ENCODE results near the gene SLC1A7.

Gene SLC1A7

GRCh38 chr1:53047737-53048736, 94.4 kb downstream of the SLC1A7 start:
- H3K27ac ChIP-seq: no peak overlapping the region
- TF ChIP-seq, protein P1, sequence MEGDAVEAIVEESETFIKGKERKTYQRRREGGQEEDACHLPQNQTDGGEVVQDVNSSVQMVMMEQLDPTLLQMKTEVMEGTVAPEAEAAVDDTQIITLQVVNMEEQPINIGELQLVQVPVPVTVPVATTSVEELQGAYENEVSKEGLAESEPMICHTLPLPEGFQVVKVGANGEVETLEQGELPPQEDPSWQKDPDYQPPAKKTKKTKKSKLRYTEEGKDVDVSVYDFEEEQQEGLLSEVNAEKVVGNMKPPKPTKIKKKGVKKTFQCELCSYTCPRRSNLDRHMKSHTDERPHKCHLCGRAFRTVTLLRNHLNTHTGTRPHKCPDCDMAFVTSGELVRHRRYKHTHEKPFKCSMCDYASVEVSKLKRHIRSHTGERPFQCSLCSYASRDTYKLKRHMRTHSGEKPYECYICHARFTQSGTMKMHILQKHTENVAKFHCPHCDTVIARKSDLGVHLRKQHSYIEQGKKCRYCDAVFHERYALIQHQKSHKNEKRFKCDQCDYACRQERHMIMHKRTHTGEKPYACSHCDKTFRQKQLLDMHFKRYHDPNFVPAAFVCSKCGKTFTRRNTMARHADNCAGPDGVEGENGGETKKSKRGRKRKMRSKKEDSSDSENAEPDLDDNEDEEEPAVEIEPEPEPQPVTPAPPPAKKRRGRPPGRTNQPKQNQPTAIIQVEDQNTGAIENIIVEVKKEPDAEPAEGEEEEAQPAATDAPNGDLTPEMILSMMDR (conservative IDR thresholded peaks at IDR 0.05): no peak

- no peak overlapping the region for H3K27ac ChIP-seq
- TF ChIP-seq, protein P1 (conservative IDR thresholded peaks at IDR 0.05): no peak
Measured at GRCh38 chr1:53046930-53047329, 95.5 kb downstream of the SLC1A7 start.

DNA sequence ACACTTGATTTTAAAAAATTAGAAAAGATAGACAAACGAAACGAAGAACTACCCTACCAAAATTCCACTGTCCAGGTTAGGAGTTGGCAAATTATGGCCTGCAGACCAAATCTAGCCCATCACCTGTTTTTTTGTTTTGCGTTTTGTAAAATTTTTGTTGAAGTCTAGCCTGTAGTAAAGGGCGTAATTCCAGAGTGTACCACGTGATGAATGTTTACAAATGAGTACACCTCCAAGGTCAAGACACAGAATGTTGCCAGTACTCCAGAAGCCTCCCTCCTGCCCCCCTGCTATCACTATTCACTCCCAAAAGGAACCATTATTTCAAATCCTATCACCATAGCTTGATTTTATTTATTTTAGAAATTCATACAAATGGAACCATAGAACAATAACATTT, 97.5 kb downstream of the SLC1A7 start:
- H3K27ac ChIP-seq: no peak overlapping the region
- TF ChIP-seq, protein P1 (conservative IDR thresholded peaks at IDR 0.05): no peak

DNA sequence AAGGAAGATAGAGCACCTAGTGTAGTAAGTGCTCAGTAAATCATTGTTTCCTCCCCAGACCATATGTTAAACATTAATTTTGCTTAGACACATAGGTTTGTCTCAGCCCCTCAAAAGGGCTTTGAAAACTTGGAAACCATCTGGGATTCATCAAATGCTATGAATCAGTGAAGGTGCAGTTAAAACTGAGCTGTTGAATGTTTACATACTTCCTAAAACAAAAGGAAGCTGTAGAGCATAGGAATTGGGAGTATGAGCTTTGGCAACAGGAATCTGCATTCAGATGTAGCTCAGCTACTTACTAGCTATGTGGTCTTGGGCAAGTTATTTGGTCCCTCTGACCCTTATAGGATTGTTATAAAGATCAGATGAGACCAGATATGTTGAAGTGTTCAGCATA, 99.2 kb downstream of the SLC1A7 start:
- H3K27ac ChIP-seq: no peak overlapping the region
- TF ChIP-seq, protein P1 (conservative IDR thresholded peaks at IDR 0.05): no peak

GRCh38 chr1:53038566-53038965, 103.9 kb downstream of the SLC1A7 start:
- TF ChIP-seq, protein P1 (conservative IDR thresholded peaks at IDR 0.05): no peak
- H3K27ac ChIP-seq: no peak overlapping the region
